ENCODE data around the gene OXTR.

OXTR gene

GRCh38 chr3:8767256-8767666, 2.2 kb downstream of the OXTR start:
- no peak for DNase-seq

GRCh38 chr3:8766148-8766547, 3.3 kb downstream of the OXTR start:
- DNase-seq = no peak

- DNase-seq = no peak
Measured at GRCh38 chr3:8765528-8765927, 3.9 kb downstream of the OXTR start.

- DNase-seq = no peak
Measured at GRCh38 chr3:8764528-8764927, 4.9 kb downstream of the OXTR start.

- DNase-seq = no peak
Measured at GRCh38 chr3:8762607-8763377, 6.6 kb downstream of the OXTR start.

GRCh38 chr3:8761866-8762265, 7.5 kb downstream of the OXTR start:
- DNase-seq = no peak

- DNase-seq = no peak
Measured at GRCh38 chr3:8760506-8760905, 8.9 kb downstream of the OXTR start.

GRCh38 chr3:8760091-8760490, 9.3 kb downstream of the OXTR start:
- no peak for DNase-seq

GRCh38 chr3:8759038-8759707, 10.2 kb downstream of the OXTR start:
- DNase-seq = no peak

- no peak for DNase-seq
Measured at GRCh38 chr3:8757551-8758518, 11.6 kb downstream of the OXTR start.

GRCh38 chr3:8756671-8757070, 12.7 kb downstream of the OXTR start:
- no peak for DNase-seq

- peak; percentile 1 for DNase-seq
Measured at GRCh38 chr3:8755564-8756237, 13.7 kb downstream of the OXTR start.

- no peak for DNase-seq
Measured at GRCh38 chr3:8755097-8755496, 14.3 kb downstream of the OXTR start.

GRCh38 chr3:8752832-8753231, 16.6 kb downstream of the OXTR start:
- no peak for DNase-seq

- no peak for DNase-seq
Measured at GRCh38 chr3:8749316-8749715, 20.1 kb downstream of the OXTR start.

- DNase-seq = no peak
Measured at GRCh38 chr3:8746780-8747345, 22.6 kb downstream of the OXTR start.

GRCh38 chr3:8745619-8746370, 23.6 kb downstream of the OXTR start:
- DNase-seq = no peak

GRCh38 chr3:8743911-8744310, 25.5 kb downstream of the OXTR start:
- no peak for DNase-seq

GRCh38 chr3:8743021-8743601, 26.3 kb downstream of the OXTR start:
- DNase-seq = no peak

GRCh38 chr3:8741581-8742261, 27.7 kb downstream of the OXTR start:
- no peak for DNase-seq
